Stimulated activated naive B cell treated with anti-CD40 and anti-IgM and Interleukin-4, amounts not matched to agents 10 μg/mL and 1 μg/mL and 100 μg/mL, for 72 hours (primary cell): ENCODE results near the gene DYNC1I1.

Experiments
- ATAC-seq, 2 donors: fragments of 150-1000 bp; cut with Tn5 transposase; replicated peaks; 2 replicates each; pipeline ENCODE4 v1.10.0; 2021; ENCODE audit warnings: moderate library complexity in 1 of 2
- DNase-seq: peaks from one replicate; pipeline ENCODE4 v3.0.0; 2021
- H3K27ac Mint-ChIP-seq: one replicate; pipeline ENCODE4 v1.8.0; 2022; ENCODE audit warnings: mild to moderate bottlenecking, mixed read lengths
- H3K27me3 Mint-ChIP-seq, 2 donors: one replicate each; pipeline ENCODE4 v1.8.0; 2022; ENCODE audit warnings: mixed read lengths in 2 of 2
- H3K36me3 Mint-ChIP-seq, 2 donors: one replicate each; pipeline ENCODE4 v1.8.0; 2022; ENCODE audit warnings: mixed read lengths in 2 of 2, mild to moderate bottlenecking in 1 of 2
- H3K4me1 Mint-ChIP-seq, 2 donors: one replicate each; pipeline ENCODE4 v1.8.0; 2022; ENCODE audit warnings: mixed read lengths in 2 of 2, mild to moderate bottlenecking in 1 of 2
- H3K4me3 Mint-ChIP-seq, 2 donors: one replicate each; pipeline ENCODE4 v1.8.0; 2022; ENCODE audit warnings: mild to moderate bottlenecking in 2 of 2, mixed read lengths in 2 of 2, moderate library complexity in 1 of 2
- H3K9me3 Mint-ChIP-seq, 2 donors: one replicate each; pipeline ENCODE4 v1.8.0; 2022; ENCODE audit warnings: mixed read lengths in 2 of 2, mild to moderate bottlenecking in 1 of 2

DYNC1I1 gene

DNA sequence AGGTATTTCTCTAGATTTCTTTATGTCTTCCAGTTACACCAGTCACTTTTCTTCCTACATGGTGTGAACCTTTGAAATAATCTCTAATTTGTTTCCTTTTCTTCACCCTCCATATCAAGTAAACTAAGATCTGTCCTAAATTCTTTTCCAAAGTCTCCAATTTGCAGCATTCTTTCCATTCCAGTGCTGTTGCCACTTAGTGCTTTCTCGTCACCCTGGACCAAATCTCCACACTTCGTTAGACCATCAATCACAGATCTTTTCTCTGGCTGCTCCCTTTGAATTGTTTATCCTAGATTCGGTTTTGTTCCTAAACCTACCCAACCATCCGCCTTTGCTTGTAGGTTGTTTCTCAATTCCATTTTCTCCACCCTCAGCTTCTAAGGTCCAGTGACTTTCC, 74.7 kb downstream of the DYNC1I1 start:
- Mint-ChIP-seq H3K9me3 (no peaks in the 10 kb centered on the region), H3K27ac (no peak overlapping the region), H3K4me1 (no peaks in the 10 kb centered on the region), H3K27me3 (peaks cover 4 to 7% of the 10 kb centered on the region in 2 donors), H3K36me3 (no peaks in the 10 kb centered on the region), H3K4me3 (no peak overlapping the region)
- ATAC-seq: no peak
- no peak for DNase-seq

DNA sequence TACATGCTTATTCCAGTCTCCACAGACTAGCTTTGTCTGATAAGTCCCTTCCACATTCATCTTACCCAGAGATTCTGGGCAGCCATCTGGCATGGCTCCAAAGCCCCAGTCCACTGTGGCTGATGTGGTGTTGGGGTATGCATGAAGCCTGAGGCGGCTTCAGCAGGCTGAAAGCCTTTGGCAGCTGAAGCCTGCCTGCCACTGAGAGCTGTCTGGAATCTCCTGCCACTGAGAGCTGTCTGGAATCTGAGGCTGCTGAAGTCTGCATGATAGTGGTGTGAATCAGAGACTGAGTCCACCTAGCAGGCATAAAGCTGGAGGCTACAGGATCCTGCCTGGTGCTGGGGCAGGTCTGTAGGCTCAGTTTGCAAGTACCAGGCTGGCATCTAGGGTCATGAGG, 87.1 kb downstream of the DYNC1I1 start:
- H3K9me3 Mint-ChIP-seq: peaks cover 3 to 8% of the 10 kb centered on the region in 2 donors
- H3K36me3 Mint-ChIP-seq: no peaks in the 10 kb centered on the region
- peaks cover 0 to 5% of the 10 kb centered on the region in 2 donors for H3K27me3 Mint-ChIP-seq
- no peaks in the 10 kb centered on the region for H3K4me1 Mint-ChIP-seq
- no peak overlapping the region for H3K27ac Mint-ChIP-seq
- DNase-seq (no peak), ATAC-seq (no peak)
- H3K4me3 Mint-ChIP-seq: no peak overlapping the region

DNA sequence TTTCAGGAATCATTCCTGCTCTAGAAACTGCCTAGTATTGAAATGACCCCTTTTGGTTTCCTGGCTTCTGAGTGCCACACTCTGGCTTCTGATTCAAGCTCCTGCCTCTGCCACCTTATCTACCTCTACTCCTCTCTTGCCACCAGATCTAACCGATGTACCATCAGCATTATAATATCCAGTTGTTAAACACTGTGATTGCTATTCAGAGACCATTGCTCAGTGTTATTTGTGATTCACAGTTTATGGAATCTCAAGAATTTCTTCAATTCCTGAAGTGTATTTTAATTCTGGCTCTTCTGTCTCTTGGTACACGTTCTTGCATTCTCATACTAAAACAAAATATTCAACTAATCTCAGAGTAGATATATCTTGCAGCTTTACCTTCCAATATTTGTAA, 88.7 kb downstream of the DYNC1I1 start:
- peaks cover 3 to 8% of the 10 kb centered on the region in 2 donors for H3K9me3 Mint-ChIP-seq
- H3K4me1 Mint-ChIP-seq: no peaks in the 10 kb centered on the region
- H3K36me3 Mint-ChIP-seq: no peaks in the 10 kb centered on the region
- DNase-seq (no peak), ATAC-seq (no peak)
- H3K27me3 Mint-ChIP-seq: peaks cover 0 to 5% of the 10 kb centered on the region in 2 donors
- H3K27ac Mint-ChIP-seq: no peak overlapping the region
- H3K4me3 Mint-ChIP-seq: no peak overlapping the region

DNA sequence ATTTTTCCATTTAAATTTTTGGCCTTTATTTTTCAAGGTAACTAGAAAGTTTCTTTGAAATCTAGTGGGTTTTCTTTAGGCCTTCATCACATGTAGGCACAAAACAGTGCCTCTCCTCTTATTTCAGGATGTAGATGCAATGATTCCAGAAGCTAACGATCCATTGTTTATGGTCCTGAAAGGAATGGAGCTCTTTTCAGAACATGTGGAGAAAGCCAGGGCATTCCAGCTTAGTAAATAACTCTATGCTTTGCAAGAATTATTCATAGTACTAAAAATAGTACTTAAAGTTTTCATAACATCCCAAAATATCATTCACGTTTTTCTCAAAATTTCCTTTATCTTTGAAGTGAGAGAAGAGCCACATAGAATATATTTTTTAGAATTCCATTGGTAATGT, 91.3 kb downstream of the DYNC1I1 start:
- Mint-ChIP-seq H3K36me3 (no peaks in the 10 kb centered on the region), H3K27me3 (peaks cover 0 to 5% of the 10 kb centered on the region in 2 donors), H3K4me3 (no peak overlapping the region), H3K27ac (no peak overlapping the region), H3K4me1 (no peaks in the 10 kb centered on the region), H3K9me3 (peaks cover 3 to 7% of the 10 kb centered on the region in 2 donors)
- ATAC-seq: no peak
- DNase-seq: no peak

DNA sequence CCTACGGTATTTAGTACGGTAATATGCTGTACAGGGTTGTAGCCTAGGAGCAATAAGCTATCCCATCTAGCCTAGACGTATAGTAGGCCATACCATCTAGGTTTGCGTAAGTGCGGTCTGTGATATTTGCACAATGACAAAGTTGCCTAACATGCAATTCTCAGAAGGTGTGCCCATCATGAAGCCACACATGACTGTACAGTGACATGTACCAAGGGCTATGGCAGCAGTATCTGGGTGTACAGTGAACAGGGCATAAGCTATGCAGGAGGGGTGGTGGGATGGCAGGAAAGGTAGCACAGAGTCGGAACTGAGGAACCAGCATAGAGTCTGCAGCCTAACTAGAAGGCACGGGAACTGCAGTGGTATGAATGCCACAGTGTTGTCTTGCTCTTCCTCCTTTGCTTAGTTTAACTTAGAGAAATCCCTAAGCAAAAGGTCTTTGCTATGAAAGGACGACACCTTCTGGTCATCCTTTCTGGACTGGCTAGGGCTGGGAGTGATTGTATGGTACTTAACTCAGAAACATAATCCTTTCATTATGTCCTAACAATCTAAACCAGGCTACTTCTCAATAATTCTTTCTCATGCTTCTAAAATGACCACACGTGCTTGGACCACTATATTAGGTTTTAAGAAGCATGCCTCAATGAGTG, 93.5 kb downstream of the DYNC1I1 start:
- no peak overlapping the region for H3K4me3 Mint-ChIP-seq
- DNase-seq: no peak
- H3K27me3 Mint-ChIP-seq: peaks cover 0 to 4% of the 10 kb centered on the region in 2 donors
- H3K36me3 Mint-ChIP-seq: no peaks in the 10 kb centered on the region
- ATAC-seq: no peak
- H3K4me1 Mint-ChIP-seq: no peaks in the 10 kb centered on the region
- H3K9me3 Mint-ChIP-seq: no peaks in the 10 kb centered on the region
- H3K27ac Mint-ChIP-seq: no peak overlapping the region

DNA sequence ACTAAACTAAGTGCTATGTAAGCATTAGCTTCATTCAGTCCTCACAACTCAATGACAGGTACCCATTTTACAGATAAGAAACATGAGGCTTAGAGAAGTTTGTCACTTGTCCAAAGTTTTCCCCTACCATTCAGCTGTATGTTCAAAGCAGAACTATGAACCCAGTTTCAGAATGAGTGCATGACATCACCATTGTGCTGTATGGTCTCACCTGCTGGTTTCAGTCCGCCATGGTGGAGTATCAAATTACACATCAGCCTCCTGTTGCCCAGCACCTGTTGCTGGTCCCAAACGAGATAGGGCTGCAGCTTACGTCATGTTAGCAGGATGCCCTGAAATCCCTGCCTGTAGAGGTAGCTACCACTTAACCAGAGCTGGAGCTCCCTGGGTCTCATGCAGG, 95.0 kb downstream of the DYNC1I1 start:
- Mint-ChIP-seq H3K4me3 (no peak overlapping the region), H3K36me3 (no peaks in the 10 kb centered on the region), H3K4me1 (no peaks in the 10 kb centered on the region), H3K27ac (no peak overlapping the region), H3K27me3 (no peaks in the 10 kb centered on the region), H3K9me3 (no peaks in the 10 kb centered on the region)
- ATAC-seq (peak; percentile 43 to 46), DNase-seq (no peak)

DNA sequence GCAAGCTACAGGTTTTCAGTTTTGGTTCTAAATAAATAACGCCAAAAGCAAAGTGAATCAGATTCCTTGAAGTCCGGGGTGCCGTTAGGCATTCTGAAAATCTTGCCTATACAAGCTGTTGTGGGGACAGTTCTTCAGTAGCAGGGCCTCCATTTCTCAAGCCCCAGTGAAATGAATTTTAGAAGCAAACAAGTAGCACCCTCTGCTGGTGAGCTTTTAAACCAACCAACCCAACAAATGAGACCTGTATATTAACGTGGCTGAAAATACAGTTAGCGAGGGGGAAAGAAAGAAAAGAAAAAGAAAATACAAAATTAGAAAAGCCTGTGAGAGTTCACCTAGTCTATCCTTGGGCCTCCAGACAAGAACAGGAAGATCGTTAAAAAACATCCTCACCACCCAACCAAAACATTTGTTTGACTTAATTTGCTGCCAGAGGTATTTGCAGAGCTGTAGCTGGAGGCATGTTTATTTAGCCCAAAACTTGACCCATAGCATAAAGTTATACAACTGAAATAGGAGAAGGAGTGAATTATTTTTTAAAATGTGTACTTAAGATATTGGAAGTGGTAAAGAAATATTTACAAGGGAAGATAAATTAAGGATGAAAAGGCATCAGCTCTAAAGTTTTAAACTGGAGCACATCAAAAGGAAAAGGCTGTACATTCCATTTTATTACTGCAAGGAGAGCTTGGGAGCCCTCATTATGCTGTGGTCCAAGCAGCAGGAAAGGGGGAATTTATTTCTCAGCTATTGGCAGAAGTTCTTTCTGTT, 98.9 kb downstream of the DYNC1I1 start:
- Mint-ChIP-seq H3K9me3 (no peaks in the 10 kb centered on the region), H3K4me3 (no peak overlapping the region), H3K4me1 (no peaks in the 10 kb centered on the region), H3K27me3 (peaks cover 5 to 11% of the 10 kb centered on the region in 2 donors), H3K36me3 (no peaks in the 10 kb centered on the region), H3K27ac (no peak overlapping the region)
- DNase-seq (no peak), ATAC-seq (peak; percentile 50 to 71)

DNA sequence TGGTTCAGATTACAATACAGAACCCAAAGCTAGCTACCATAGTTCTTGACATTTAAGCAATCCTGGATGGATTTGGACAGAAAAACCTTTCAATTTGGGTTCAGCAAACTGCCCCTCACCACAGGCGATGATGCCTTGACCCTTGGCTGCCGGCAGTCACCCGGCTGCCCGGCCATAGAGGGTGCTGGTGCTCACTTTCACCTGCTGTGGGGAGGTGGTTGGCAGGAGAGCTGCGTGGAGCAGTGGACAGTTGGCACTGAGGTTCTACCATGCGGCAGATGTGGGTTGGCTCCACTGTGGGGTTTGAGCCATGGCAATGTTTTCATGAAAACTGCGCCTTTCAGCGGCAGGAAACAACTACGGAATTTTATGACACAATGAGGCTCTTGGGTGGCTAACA, 99.5 kb downstream of the DYNC1I1 start:
- Mint-ChIP-seq H3K4me1 (no peaks in the 10 kb centered on the region), H3K36me3 (no peaks in the 10 kb centered on the region), H3K4me3 (no peak overlapping the region), H3K9me3 (no peaks in the 10 kb centered on the region), H3K27me3 (peaks cover 8 to 15% of the 10 kb centered on the region in 2 donors), H3K27ac (no peak overlapping the region)
- no peak for ATAC-seq
- DNase-seq: no peak

DNA sequence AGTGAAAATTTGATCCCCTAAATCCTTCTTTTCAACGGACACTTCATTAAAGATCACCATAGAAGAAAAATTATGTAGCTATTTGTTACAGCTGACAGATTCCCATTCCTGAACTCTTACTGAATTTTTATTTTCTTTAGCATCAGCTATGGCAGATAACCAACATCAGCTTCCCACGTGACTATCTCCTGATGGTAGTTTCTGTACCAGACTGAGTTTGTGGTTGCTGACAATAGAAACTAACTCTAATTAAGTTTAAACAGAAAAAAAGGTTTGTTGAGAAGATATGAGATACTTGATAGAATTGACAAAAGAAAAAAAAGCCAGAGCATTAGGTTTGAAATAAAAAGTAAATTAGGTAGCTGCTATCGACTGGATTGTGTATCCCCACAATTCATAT, 101.8 kb downstream of the DYNC1I1 start:
- DNase-seq (no peak), ATAC-seq (no peak)
- no peak overlapping the region for H3K4me3 Mint-ChIP-seq
- H3K27me3 Mint-ChIP-seq: peaks cover 13 to 15% of the 10 kb centered on the region in 2 donors
- no peak overlapping the region for H3K27ac Mint-ChIP-seq
- no peaks in the 10 kb centered on the region for H3K4me1 Mint-ChIP-seq
- peaks cover 5 to 8% of the 10 kb centered on the region in 2 donors for H3K9me3 Mint-ChIP-seq
- no peaks in the 10 kb centered on the region for H3K36me3 Mint-ChIP-seq

DNA sequence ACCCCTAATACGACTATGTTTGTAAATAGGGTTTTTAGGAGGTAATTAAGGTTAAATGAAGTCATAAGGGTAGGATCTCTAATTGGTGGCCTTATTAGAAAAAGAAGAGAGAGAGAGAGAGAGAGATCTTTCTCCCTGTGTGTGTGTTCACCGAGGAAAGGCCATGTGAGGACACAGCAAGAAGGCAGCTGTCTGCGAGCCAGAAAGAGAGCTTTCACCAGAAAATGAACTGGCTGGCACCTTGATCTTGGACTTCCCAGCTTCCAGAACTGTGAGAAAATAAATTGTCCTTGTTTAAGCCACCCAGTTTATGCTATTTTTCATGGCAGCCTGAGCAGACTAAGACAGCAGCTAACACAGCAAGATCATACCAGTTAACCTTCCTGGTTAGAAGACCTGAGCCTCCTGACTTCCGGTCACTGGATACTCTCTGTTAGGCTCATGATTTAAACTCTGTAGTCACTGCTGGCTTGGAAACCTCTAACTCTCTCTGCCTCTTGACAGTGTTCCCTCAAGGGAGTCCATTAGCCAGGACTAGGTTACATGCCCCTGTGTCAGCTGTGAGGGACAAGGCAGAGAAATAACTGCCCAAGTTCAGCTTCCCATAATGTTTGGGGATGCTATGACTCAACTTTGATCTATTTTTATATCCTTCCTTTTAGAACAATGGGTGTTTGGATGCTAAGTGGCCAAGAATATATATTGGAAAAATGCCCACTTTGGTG, 102.3 kb downstream of the DYNC1I1 start:
- no peak overlapping the region for H3K27ac Mint-ChIP-seq
- H3K9me3 Mint-ChIP-seq: peaks cover 5 to 8% of the 10 kb centered on the region in 2 donors
- H3K36me3 Mint-ChIP-seq: no peaks in the 10 kb centered on the region
- no peaks in the 10 kb centered on the region for H3K4me1 Mint-ChIP-seq
- DNase-seq (no peak), ATAC-seq (no peak)
- no peak overlapping the region for H3K4me3 Mint-ChIP-seq
- peaks cover 13 to 15% of the 10 kb centered on the region in 2 donors for H3K27me3 Mint-ChIP-seq

DNA sequence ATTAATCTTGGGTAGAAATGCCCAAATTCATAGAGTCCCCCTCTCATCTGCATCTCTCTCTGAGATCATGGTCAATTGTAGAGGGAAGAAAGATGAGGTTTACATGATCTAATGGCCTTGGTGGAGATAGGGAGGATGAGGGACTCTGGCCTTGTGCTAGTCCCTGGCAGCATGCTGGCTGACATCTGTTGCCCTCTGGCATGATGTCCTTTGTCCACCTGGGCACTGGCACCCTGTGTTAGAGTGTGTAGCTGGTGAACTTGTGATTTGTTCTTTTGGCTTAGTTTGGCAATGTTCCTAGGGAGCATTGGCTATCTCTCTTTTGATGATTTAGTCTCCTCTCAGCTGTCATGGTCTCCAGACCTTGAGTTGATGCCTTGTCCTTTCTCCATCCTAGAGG, 103.2 kb downstream of the DYNC1I1 start:
- Mint-ChIP-seq H3K27me3 (peaks cover 13 to 15% of the 10 kb centered on the region in 2 donors), H3K36me3 (no peaks in the 10 kb centered on the region), H3K4me3 (no peak overlapping the region), H3K4me1 (no peaks in the 10 kb centered on the region), H3K9me3 (peaks cover 5 to 8% of the 10 kb centered on the region in 2 donors), H3K27ac (no peak overlapping the region)
- ATAC-seq: no peak
- no peak for DNase-seq

DNA sequence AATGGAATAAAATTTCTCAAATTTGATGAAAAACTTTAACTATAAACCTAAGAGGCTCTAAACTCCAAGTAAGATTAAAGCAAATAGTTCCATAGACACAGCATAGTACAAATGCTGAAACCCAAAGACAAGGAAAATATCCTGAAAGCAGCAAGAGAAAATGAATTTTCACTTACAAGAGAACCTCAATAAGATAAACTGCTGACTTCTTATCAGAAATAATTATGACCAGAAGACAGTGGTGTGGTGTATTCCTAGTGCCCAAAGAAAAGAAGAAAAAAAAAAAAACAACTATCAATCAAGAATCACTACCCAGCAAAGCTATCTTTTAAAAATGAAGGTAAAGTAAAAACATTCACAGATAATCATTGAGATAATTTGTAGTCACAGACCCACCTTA, 106.3 kb downstream of the DYNC1I1 start:
- H3K9me3 Mint-ChIP-seq: peaks cover 5 to 8% of the 10 kb centered on the region in 2 donors
- H3K27ac Mint-ChIP-seq: no peak overlapping the region
- no peak overlapping the region for H3K4me3 Mint-ChIP-seq
- H3K36me3 Mint-ChIP-seq: no peaks in the 10 kb centered on the region
- no peaks in the 10 kb centered on the region for H3K4me1 Mint-ChIP-seq
- no peak for ATAC-seq
- DNase-seq: no peak
- peaks cover 13 to 15% of the 10 kb centered on the region in 2 donors for H3K27me3 Mint-ChIP-seq

DNA sequence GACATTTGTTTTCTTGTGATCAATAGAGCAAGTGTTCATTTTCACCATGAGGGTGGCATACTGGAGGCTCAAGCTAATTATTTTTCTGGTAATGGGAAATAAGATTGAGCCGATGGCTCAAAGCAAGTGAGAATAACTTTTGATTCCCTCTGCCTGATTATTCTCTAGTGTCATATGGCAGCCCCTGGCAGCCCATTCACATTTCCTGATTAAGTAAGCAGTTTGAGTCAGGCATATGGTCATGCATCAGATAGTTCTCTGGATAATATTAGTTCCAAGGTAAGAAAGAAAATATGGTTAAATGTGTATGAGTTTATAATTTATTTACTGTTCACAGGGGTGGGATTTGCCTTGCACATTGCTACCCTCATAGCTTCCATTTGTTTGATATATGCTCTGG, 109.2 kb downstream of the DYNC1I1 start:
- peaks cover 9 to 17% of the 10 kb centered on the region in 2 donors for H3K27me3 Mint-ChIP-seq
- no peak overlapping the region for H3K4me3 Mint-ChIP-seq
- H3K36me3 Mint-ChIP-seq: no peaks in the 10 kb centered on the region
- DNase-seq (no peak), ATAC-seq (no peak)
- H3K9me3 Mint-ChIP-seq: peaks cover 5 to 8% of the 10 kb centered on the region in 2 donors
- H3K27ac Mint-ChIP-seq: no peak overlapping the region
- H3K4me1 Mint-ChIP-seq: no peaks in the 10 kb centered on the region

DNA sequence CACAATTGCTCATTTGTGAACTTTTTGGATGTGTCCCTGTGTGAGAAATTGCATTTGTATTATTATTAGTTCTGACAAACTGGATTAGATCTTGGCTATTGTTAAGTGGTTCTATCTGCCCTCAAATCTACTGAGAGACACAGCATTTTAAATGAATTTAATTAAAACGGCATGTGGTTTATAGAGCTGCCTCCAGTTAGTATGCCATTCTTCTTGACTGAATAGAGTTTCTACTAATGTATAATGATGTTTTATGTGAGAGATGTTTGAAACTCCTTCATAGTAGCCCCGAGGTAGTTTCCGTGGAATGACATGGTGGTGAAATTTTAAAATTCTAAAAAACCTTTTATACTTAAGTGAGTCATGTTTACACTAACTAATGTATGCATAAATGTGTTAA, 110.9 kb downstream of the DYNC1I1 start:
- no peaks in the 10 kb centered on the region for H3K36me3 Mint-ChIP-seq
- no peak overlapping the region for H3K4me3 Mint-ChIP-seq
- H3K27ac Mint-ChIP-seq: no peak overlapping the region
- H3K9me3 Mint-ChIP-seq: peaks cover 4 to 7% of the 10 kb centered on the region in 2 donors
- ATAC-seq (no peak), DNase-seq (no peak)
- peaks cover 13 to 17% of the 10 kb centered on the region in 2 donors for H3K27me3 Mint-ChIP-seq
- no peaks in the 10 kb centered on the region for H3K4me1 Mint-ChIP-seq
